PFSK-1 (cell line): Measurements from ENCODE around the gene PRKCI.

Experiments used
- FOXP2 ChIP-seq: optimal IDR thresholded peaks from 2 replicates; pipeline ENCODE3; 2011; ENCODE audit warnings: borderline replicate concordance, control low read depth, inconsistent platforms; ENCODE audit not compliant: insufficient read depth; ENCODE audit errors: extremely low read length, extremely low read depth
- POLR2AphosphoS5 ChIP-seq: IDR thresholded peaks from 2 replicates; pipeline ENCODE4 v1.6.1; 2012; ENCODE audit warnings: low read depth, mild to moderate bottlenecking, control low read depth, low read length, moderate library complexity
- REST ChIP-seq, 2 experiments: IDR thresholded peaks; 2 replicates each; pipeline versions ENCODE4 v1.6.1 to v1.8.0; 2011 to 2012; ENCODE audit warnings: low read depth in 2 of 2, low read length in 2 of 2, control low read depth in 1 of 2, inconsistent platforms in 1 of 2, mild to moderate bottlenecking in 1 of 2, moderate library complexity in 1 of 2; ENCODE audit not compliant: insufficient read depth in 1 of 2
- SIN3A ChIP-seq: IDR thresholded peaks from 2 replicates; pipeline ENCODE4 v1.6.1; 2012; ENCODE audit warnings: mild to moderate bottlenecking, low read length, moderate library complexity, borderline replicate concordance; ENCODE audit not compliant: insufficient read depth
- TAF1 ChIP-seq: IDR thresholded peaks from 2 replicates; pipeline ENCODE4 v1.6.1; 2012; ENCODE audit warnings: low read length, control low read depth, borderline replicate concordance; ENCODE audit not compliant: insufficient read depth

Gene PRKCI

GRCh38 chr3:170327040-170327808, 105.0 kb downstream of the PRKCI start:
- TF ChIP-seq POLR2AphosphoS5 (no peak), SIN3A (no peak), REST (IDR thresholded peaks at IDR 0.05; ENCODE audit: insufficient read depth in 1 of 2, low read depth in 2 of 2, low read length in 2 of 2) (no peak), FOXP2 (no peak), TAF1 (no peak)

- TF ChIP-seq REST (IDR thresholded peaks at IDR 0.05; ENCODE audit: insufficient read depth in 1 of 2, low read depth in 2 of 2, low read length in 2 of 2), result no peak
These were observed 108.1 kb downstream of the PRKCI start for GRCh38 chr3:170330366-170330765.

- no peak for TF ChIP-seq TAF1
- TF ChIP-seq POLR2AphosphoS5, result no peak
- TF ChIP-seq SIN3A, result no peak
These were observed 108.9 kb downstream of the PRKCI start for GRCh38 chr3:170331143-170331542.

- no peak for TF ChIP-seq SIN3A
- no peak for TF ChIP-seq TAF1
- no peak for TF ChIP-seq FOXP2
- no peak for TF ChIP-seq POLR2AphosphoS5
- TF ChIP-seq REST (IDR thresholded peaks at IDR 0.05; ENCODE audit: insufficient read depth in 1 of 2, low read depth in 2 of 2, low read length in 2 of 2), result no peak
These were observed 115.2 kb downstream of the PRKCI start for GRCh38 chr3:170337420-170337819.

GRCh38 chr3:170338690-170339340, 116.6 kb downstream of the PRKCI start:
- TF ChIP-seq SIN3A, result no peak
- TF ChIP-seq POLR2AphosphoS5, result no peak
- TF ChIP-seq FOXP2, result no peak
- no peak for TF ChIP-seq TAF1
- TF ChIP-seq REST (IDR thresholded peaks at IDR 0.05; ENCODE audit: insufficient read depth in 1 of 2, low read depth in 2 of 2, low read length in 2 of 2), result no peak
